Fibroblast of skin of left quadriceps (primary cell): Measurements from ENCODE around the gene KLHL8.
"Not testable (repeated sequence)": the region's sequence is repeated elsewhere in the genome, so short reads cannot be mapped to it uniquely, and the experiment has no call there.

Source experiments
- DNase-seq, 2 experiments: peaks; one replicate each; pipeline ENCODE4 v3.0.0-alpha.2; 2013; ENCODE audit warnings: low read depth in 2 of 2

Gene KLHL8

GRCh38 chr4:87179751-87180150, 40.7 kb downstream of the KLHL8 start:
- DNase-seq, result no peak

GRCh38 chr4:87174672-87175071, 45.7 kb downstream of the KLHL8 start:
- no peak for DNase-seq

DNA sequence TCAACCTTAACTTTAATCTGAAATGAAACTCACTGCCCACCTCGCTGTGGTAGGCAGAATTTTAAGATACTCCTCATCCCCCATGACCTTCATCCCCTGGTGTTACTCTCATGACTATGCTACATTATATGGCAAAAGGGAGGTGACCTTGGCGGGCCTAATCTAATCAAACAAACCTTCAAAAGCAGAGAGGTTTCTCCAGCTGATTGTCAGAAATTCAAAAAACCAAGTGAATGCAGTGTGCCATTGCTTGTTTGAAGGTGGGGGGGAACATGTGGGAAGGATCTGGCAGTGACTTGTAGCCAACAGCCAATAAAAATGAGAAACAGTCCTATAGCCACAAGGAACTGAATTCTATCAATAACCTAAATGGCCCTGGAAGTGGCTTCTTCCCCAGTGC, 48.5 kb downstream of the KLHL8 start:
- no peak for DNase-seq

DNA sequence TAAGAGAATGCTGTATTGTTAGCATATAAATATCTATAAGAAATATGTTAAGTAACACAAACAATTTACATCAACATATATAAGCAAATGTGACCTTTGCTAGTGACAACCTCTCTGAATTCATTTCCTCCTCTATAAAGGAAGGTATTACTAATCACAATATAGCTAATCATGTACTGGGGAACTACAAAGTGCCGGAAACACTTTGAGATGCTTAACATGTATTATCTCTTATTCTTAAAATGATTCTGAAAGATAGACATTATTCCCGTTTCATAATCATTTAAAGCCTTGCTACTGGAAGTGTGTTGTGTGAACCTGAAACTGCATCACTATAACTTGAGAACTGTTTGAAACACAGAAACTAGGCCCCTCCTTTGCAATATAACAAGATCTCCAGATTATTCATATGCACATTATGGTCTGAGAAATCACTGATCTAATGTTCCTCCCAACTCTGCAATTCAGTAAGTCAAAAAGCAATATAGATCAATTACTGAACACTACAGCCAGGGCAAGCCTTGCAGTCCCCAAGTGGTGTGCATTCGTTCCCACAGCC, 54.0 kb downstream of the KLHL8 start:
- no peak for DNase-seq

GRCh38 chr4:87165892-87166291, 54.5 kb downstream of the KLHL8 start:
- DNase-seq, result no peak

DNA sequence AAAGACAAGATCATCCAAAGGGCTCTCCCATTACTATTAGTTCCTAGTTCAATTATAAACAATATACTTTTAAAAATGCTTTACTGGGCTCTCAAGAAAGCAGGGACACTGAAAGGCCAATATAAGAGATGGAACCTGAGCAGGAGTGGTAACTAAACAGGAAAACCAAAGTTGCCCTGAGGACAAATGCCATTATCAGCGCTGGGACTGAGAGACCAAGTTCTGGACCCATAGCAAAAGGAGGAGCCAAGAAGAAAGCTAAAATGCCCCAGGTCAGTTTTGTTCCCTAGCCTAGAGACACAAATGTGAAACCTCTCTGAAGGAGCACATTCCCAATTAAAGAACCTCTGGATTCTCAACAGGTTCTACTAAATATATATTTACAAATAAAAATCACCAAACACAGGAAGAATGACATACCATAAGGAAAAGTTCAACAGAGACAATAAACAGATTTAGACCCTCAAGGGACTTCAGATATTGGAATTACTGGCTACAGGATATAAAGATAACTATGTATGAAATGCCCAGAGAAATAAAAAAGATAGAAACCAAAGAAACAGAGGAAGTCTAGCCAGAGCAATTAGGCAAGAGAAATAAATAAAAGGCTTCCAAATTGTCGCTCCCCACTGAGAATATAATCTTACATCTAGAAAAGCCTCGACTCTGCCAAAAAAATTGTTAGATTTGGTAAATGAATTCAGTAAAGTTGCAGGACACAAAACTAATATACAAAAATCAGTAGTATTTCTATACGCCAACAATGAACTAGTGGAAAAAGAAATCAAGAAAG, 67.1 kb downstream of the KLHL8 start:
- no peak for DNase-seq

DNA sequence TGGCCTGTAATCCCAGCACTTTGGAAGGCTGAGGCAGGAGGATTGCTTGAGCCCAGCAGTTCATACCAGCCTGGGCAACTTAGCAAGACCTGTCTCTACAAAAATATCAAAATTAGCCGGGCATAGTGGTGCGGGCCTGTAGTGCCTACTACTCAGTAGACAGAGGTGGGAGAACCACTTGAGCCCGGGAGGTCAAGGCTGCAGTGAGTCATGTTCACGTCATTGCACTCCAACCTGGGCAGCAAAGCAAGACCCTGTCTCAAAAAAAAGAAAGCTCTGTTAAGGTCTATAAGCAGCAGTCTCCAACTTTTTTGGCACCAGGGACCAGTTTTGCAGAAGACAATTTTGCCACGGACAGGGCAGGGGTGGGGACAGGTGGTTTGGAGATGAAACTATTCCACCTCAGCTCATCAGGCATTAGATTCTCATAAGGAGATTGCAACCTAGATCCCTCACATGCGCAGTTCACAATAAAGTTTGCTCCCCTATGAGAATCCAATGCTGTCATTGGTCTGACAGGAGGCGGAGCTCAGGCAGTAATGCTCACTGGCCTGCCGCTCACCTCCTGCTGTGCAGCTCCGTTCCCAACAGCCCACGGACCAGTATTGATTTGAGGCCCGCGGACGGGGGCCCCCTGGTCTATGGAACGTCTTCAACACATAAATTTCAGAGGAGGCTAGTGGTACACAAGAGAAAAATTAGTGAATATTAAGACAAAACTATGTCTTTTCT, 67.9 kb downstream of the KLHL8 start:
- DNase-seq, result no peak

DNA sequence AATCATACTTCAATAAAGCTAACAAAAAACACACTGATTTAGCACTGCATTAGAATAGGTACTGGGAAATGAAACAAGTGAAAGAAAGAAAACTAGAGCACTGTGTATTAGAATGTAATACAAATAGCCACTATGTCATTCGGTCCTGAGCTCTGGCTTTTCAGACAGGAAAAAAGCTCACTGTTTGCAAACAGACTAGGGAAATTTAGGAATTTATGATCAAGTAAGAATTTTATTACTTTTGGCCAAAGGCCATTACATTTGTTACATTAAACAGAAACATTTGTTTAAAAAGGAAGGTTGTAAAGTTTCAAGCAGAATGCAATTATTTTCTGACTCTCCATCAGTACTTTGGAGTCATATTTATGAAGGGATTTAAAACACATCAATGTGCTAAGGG, 68.7 kb downstream of the KLHL8 start:
- DNase-seq, result peak in 1 of 2 experiments; percentile 24

DNA sequence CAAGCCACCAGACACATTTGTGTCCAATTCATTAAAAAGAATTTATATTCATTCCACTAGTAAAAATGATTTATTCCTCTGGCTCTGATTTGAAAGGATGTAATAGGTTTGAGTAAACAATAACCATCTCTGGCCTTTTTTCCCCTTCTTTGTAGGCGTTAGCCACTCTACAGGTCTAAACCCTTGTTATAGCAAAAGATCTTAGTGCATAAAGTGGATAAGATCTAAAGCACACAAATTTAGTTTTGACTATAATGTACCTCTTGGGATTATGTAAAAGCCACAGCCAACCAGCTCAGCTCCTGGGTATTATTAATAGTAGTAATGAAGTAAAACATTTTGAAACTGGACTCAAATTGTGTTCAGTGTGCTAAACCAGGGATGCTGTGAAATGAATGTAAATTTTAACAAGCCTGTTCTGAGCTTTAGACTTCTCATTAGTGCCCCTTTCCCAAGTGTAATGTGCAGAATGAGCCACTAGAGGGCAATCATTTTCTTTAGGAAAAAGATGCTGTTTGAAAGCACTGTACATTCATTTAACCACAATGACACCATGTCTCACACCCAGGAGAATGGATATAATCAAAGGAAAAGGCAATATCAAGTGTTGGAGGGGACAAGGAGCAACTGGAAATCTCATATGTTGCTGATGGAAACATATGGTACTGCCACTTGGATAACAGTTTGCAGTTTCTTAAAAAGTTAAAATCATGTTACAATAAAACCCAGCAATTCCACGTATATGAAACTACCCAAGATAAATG, 69.7 kb downstream of the KLHL8 start:
- DNase-seq, result peak; percentile 58 to 67

- DNase-seq, result no peak
These were observed 73.3 kb downstream of the KLHL8 start for GRCh38 chr4:87147116-87147515.

DNA sequence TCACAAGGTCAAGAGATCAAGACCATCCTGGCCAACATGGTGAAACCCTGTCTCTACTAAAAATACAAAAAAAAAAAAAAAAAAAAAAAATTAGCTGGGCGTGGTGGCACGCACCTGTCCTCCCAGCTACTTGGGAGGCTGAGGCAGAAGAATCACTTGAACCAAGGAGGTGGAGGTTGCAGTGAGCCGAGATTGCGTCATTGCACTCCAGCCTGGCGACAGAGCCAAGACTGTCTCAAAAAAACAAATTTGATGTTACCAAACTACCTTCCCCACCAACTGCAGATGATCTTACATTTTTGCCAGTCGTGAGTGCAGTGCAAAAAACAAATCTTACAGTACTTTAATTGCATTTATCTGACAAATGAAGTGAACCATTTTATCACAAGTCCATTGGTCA, 74.5 kb downstream of the KLHL8 start:
- DNase-seq, result not testable (repeated sequence)

DNA sequence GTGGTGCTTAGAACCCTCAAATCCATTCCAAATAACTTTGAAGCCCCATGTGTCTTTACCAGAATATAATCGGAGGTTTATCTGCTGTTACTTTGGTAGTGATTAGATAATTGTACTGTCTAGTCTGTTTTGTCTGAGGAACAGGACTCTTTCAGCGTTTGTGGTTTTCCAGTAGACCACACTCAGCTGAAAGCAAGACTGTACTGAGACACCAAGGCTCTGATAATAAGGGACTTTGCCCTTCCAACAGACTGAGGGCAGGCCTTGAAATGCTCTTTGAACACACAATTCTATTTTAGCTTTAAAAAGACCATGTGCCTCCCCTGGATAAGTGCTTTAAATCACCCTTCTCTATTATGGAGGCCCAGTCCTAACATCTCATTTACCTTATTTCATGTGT, 76.1 kb downstream of the KLHL8 start:
- no peak for DNase-seq

- no peak for DNase-seq
These were observed 79.0 kb downstream of the KLHL8 start for GRCh38 chr4:87141428-87141827.

GRCh38 chr4:87134122-87134521, 86.3 kb downstream of the KLHL8 start:
- no peak for DNase-seq

DNA sequence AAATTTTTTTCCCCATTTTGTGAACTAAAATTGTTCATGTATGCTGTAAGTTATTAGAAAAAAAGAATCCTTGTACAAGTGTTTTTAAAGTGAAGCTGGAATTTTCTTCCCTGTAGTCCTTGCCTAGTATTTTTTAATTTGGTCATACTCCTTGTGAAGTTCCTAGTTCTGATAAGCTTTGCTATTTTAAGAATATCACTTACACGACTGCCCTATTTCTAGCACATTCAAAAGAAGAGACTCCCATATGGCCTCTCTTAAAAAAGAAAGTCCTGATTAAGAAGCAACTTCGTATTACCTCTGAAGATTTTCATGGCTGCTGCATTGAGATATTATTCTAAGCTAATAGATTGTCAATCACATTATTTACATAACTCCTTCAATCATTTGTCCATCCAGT, 87.2 kb downstream of the KLHL8 start:
- no peak for DNase-seq

GRCh38 chr4:87132035-87132434, 88.4 kb downstream of the KLHL8 start:
- DNase-seq, result no peak

GRCh38 chr4:87130985-87131703, 89.3 kb downstream of the KLHL8 start:
- DNase-seq, result no peak

GRCh38 chr4:87129681-87130080, 90.7 kb downstream of the KLHL8 start:
- DNase-seq, result no peak

DNA sequence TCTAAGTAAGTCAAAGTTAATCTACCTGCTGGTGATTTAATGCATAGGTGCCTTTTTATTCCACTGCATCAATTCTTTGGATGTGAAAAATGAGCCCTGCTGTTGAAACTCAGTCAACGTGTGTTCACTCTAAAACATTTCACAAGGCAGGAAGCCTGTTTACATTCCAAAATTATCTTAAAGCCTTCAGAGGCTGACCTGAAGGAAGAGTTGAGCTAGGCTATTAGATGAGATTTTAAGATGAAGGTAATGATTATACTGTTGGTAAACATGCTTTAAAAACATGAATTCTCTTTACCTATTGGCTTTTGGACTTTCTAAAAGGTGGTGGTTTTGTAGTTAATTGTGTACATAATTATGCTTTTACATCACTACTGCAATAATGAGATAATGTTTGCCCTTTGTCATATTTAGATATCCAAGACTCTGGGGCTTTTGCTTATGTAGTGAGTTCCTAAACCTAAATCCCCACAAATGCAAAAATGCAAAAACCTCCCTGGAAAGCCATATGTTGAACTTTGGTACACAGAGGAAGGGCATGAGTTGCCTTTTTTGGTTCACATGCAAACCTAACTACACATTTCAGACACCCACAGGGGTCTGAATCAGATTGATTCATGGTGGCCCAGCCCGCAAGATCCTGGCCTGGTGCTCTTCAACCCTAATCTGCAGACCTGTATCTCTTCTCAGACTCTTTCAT, 92.3 kb downstream of the KLHL8 start:
- no peak for DNase-seq

- DNase-seq, result no peak
These were observed 94.4 kb downstream of the KLHL8 start for GRCh38 chr4:87126056-87126455.

GRCh38 chr4:87122252-87122651, 98.2 kb downstream of the KLHL8 start:
- no peak for DNase-seq
